Measurements from ENCODE around the gene PTPRH. TPM values are rescaled to one million over a fixed set of nuclear protein-coding genes. Genes with fewer than 3 reads are reported as not detected.

The PTPRH gene
- total RNA-seq, 5 donors from 2014 or later (not counting 1 experiment from before 2014, with no cell fraction given): 0.16 to 1.1 (median 0.51) TPM; not detected in 2

- peaks cover 0 to 49% of the 10 kb centered on the region in 2 experiments for H3K27me3 ChIP-seq (replicated peaks in 1 of 2; ENCODE audit: control insufficient read depth in 2 of 2, extremely low read depth in 1 of 2, insufficient read depth in 2 of 2, low read length in 1 of 2)
- H3K36me3 ChIP-seq (ENCODE audit: control insufficient read depth in 2 of 2, extremely low read depth in 1 of 2, insufficient read depth in 1 of 2, low read length in 1 of 2): no peaks in the 10 kb centered on the region
- CTCF ChIA-PET: interaction anchor here in 1 of 2 donors (0.5 kb wide), 1 partner anchor 480 kb away, joined by 3 read pairs; no protein-coding TSS in a partner anchor
- H3K36me3 Mint-ChIP-seq: no peaks in the 10 kb centered on the region
- peaks cover 0 to 5% of the 10 kb centered on the region in 2 experiments for H3K4me1 ChIP-seq (ENCODE audit: control insufficient read depth in 1 of 2, extremely low read depth in 1 of 2, insufficient read depth in 2 of 2, low read length in 2 of 2)
- H3K4me3 ChIP-seq (ENCODE audit: control insufficient read depth in 1 of 2, extremely low read depth in 1 of 2, low read length in 1 of 2): no peak overlapping the region
- no peak overlapping the region for H3K27ac Mint-ChIP-seq
- ATAC-seq (replicated peaks in 1 of 4): no peak
- H3K9me3 Mint-ChIP-seq: no peaks in the 10 kb centered on the region
- H3K4me1 Mint-ChIP-seq: peaks cover 6 to 11% (median 8%) of the 10 kb centered on the region in 3 donors
- POLR2A ChIA-PET: no interaction called here
- peaks cover 14 to 16% of the 10 kb centered on the region in 2 donors for H3K27me3 Mint-ChIP-seq
- no peak overlapping the region for H3K4me3 Mint-ChIP-seq
- no peak for DNase-seq
- H3K27ac ChIP-seq (ENCODE audit: low read length): no peak overlapping the region
- no peaks in the 10 kb centered on the region for H3K9me3 ChIP-seq
- WGBS (ENCODE audit: insufficient coverage): 68% methylated on average over 12 of the region's 12 CpGs
Observed at GRCh38 chr19:55193481-55193880, 15.8 kb downstream of the PTPRH start.

DNA sequence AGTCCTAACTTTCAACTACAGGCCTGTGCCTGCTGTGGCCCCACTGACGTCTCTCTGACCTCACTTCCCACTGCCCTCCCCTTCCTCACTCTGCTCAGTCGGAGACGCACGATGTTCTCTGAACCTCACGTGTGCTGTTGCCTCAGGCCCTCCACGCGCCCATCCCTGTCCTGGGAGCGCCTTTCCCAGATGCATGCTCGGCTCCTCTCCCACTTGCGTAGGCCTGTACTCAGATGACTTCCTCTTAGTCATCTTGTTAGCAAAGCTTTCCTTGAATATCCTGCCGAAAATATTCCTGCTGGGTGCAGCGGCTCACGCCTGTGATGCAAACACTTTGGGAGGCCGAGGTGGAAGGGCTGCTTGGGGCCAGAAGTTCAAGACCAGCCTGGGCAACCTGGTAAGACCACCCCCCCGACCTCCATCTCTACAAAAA is 19.9 kb downstream of the PTPRH start:
- Histone ChIP-seq H3K27me3 (replicated peaks in 1 of 2; ENCODE audit: control insufficient read depth in 2 of 2, extremely low read depth in 1 of 2, insufficient read depth in 2 of 2, low read length in 1 of 2) (peaks cover 0 to 53% of the 10 kb centered on the region in 2 experiments), H3K4me1 (ENCODE audit: control insufficient read depth in 1 of 2, extremely low read depth in 1 of 2, insufficient read depth in 2 of 2, low read length in 2 of 2) (peaks cover 0 to 5% of the 10 kb centered on the region in 2 experiments), H3K4me3 (ENCODE audit: control insufficient read depth in 1 of 2, extremely low read depth in 1 of 2, low read length in 1 of 2) (no peak overlapping the region), H3K27ac (ENCODE audit: low read length) (no peak overlapping the region), H3K9me3 (no peaks in the 10 kb centered on the region), H3K36me3 (ENCODE audit: control insufficient read depth in 2 of 2, extremely low read depth in 1 of 2, insufficient read depth in 1 of 2, low read length in 1 of 2) (no peaks in the 10 kb centered on the region)
- 83% methylated on average over 13 of the region's 15 CpGs for WGBS (ENCODE audit: insufficient coverage)
- Mint-ChIP-seq H3K9me3 (no peaks in the 10 kb centered on the region), H3K27me3 (peaks cover 15 to 26% of the 10 kb centered on the region in 2 donors), H3K4me3 (no peak overlapping the region), H3K4me1 (peaks cover 6 to 11% (median 9%) of the 10 kb centered on the region in 3 donors), H3K36me3 (no peaks in the 10 kb centered on the region), H3K27ac (no peak overlapping the region)
- no peak for ATAC-seq (replicated peaks in 1 of 4)
- CTCF ChIA-PET: no interaction called here
- no peak for DNase-seq
- POLR2A ChIA-PET: no interaction called here

DNA sequence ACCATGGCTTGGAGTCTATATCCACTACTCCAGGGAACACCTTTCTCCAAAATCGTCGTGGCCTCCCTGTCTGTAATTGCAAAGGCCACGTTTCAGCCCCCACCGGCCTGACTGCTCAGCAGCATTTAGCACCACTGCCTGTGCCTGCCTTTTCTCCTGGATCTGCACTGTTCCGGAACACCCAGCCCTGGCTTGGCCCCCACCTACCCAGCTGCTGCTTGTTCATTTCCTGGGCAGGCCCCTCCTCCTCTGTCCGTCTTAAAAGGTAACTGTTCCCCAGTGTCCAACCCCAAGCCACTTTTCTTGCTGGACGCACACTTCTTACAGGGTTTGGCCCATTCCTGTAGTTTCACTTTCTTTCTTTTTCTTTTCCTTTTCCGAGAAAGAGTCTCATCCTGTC is 20.7 kb downstream of the PTPRH start:
- Histone ChIP-seq H3K36me3 (ENCODE audit: control insufficient read depth in 2 of 2, extremely low read depth in 1 of 2, insufficient read depth in 1 of 2, low read length in 1 of 2) (no peaks in the 10 kb centered on the region), H3K9me3 (no peaks in the 10 kb centered on the region), H3K27ac (ENCODE audit: low read length) (no peak overlapping the region), H3K27me3 (replicated peaks in 1 of 2; ENCODE audit: control insufficient read depth in 2 of 2, extremely low read depth in 1 of 2, insufficient read depth in 2 of 2, low read length in 1 of 2) (peaks cover 0 to 54% of the 10 kb centered on the region in 2 experiments), H3K4me1 (ENCODE audit: control insufficient read depth in 1 of 2, extremely low read depth in 1 of 2, insufficient read depth in 2 of 2, low read length in 2 of 2) (peaks cover 0 to 5% of the 10 kb centered on the region in 2 experiments), H3K4me3 (ENCODE audit: control insufficient read depth in 1 of 2, extremely low read depth in 1 of 2, low read length in 1 of 2) (no peak overlapping the region)
- Mint-ChIP-seq H3K27me3 (peaks cover 11 to 32% of the 10 kb centered on the region in 2 donors), H3K9me3 (no peaks in the 10 kb centered on the region), H3K4me1 (peaks cover 6 to 11% (median 9%) of the 10 kb centered on the region in 3 donors), H3K27ac (no peak overlapping the region), H3K4me3 (peak overlapping the region in 2 of 3 donors; percentile 6 to 45), H3K36me3 (no peaks in the 10 kb centered on the region)
- POLR2A ChIA-PET: no interaction called here
- no peak for DNase-seq
- CTCF ChIA-PET: no interaction called here
- no peak for ATAC-seq (replicated peaks in 1 of 4)
- 38% methylated on average over 6 of the region's 8 CpGs for WGBS (ENCODE audit: insufficient coverage)

GRCh38 chr19:55186080-55186479 is 23.2 kb downstream of the PTPRH start:
- H3K27ac Mint-ChIP-seq: no peak overlapping the region
- Histone ChIP-seq H3K4me3 (ENCODE audit: control insufficient read depth in 1 of 2, extremely low read depth in 1 of 2, low read length in 1 of 2) (no peak overlapping the region), H3K27ac (ENCODE audit: low read length) (no peak overlapping the region), H3K4me1 (ENCODE audit: control insufficient read depth in 1 of 2, extremely low read depth in 1 of 2, insufficient read depth in 2 of 2, low read length in 2 of 2) (peaks cover 0 to 5% of the 10 kb centered on the region in 2 experiments), H3K9me3 (no peaks in the 10 kb centered on the region), H3K27me3 (replicated peaks in 1 of 2; ENCODE audit: control insufficient read depth in 2 of 2, extremely low read depth in 1 of 2, insufficient read depth in 2 of 2, low read length in 1 of 2) (peaks cover 0 to 62% of the 10 kb centered on the region in 2 experiments), H3K36me3 (ENCODE audit: control insufficient read depth in 2 of 2, extremely low read depth in 1 of 2, insufficient read depth in 1 of 2, low read length in 1 of 2) (no peaks in the 10 kb centered on the region)
- 78% methylated on average over 11 of the region's 12 CpGs for WGBS (ENCODE audit: insufficient coverage)
- DNase-seq: no peak
- H3K4me1 Mint-ChIP-seq: peaks cover 7 to 11% (median 9%) of the 10 kb centered on the region in 3 donors
- no peak for ATAC-seq (replicated peaks in 1 of 4)
- peaks cover 19 to 38% of the 10 kb centered on the region in 2 donors for H3K27me3 Mint-ChIP-seq
- ChIA-PET CTCF (no interaction called here), POLR2A (no interaction called here)
- no peak overlapping the region for H3K4me3 Mint-ChIP-seq
- H3K36me3 Mint-ChIP-seq: no peaks in the 10 kb centered on the region
- H3K9me3 Mint-ChIP-seq: no peaks in the 10 kb centered on the region

DNA sequence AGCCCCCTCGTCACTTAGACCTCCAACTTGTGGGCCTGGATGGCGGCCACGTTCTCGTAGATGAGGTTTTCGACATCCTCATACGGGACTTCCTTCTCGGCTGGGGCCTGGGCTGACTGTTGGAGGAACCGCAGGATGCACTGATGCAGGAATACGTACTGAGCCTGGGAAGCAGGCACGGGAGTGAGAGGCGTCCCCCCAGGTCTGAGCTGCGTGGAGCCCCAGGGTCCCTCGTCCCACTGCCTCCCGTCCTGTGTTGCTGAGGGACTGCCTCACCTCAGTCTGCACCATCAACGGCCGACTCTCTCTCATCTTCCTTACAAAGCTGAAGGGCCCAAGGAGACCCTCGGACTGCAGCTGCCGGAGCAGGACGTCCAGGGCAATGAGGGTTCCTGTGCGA is 27.6 kb downstream of the PTPRH start:
- H3K27me3 Mint-ChIP-seq: peaks cover 37 to 70% of the 10 kb centered on the region in 2 donors
- Histone ChIP-seq H3K4me1 (ENCODE audit: control insufficient read depth in 1 of 2, extremely low read depth in 1 of 2, insufficient read depth in 2 of 2, low read length in 2 of 2) (peaks cover 0 to 26% of the 10 kb centered on the region in 2 experiments), H3K27me3 (replicated peaks in 1 of 2; ENCODE audit: control insufficient read depth in 2 of 2, extremely low read depth in 1 of 2, insufficient read depth in 2 of 2, low read length in 1 of 2) (peaks cover 0 to 92% of the 10 kb centered on the region in 2 experiments), H3K36me3 (ENCODE audit: control insufficient read depth in 2 of 2, extremely low read depth in 1 of 2, insufficient read depth in 1 of 2, low read length in 1 of 2) (no peaks in the 10 kb centered on the region), H3K27ac (ENCODE audit: low read length) (no peak overlapping the region), H3K9me3 (no peaks in the 10 kb centered on the region), H3K4me3 (ENCODE audit: control insufficient read depth in 1 of 2, extremely low read depth in 1 of 2, low read length in 1 of 2) (no peak overlapping the region)
- ChIA-PET POLR2A (no interaction called here), CTCF (no interaction called here)
- WGBS (ENCODE audit: insufficient coverage): 66% methylated on average over 12 of the region's 20 CpGs
- H3K4me1 Mint-ChIP-seq: peaks cover 16 to 25% (median 23%) of the 10 kb centered on the region in 3 donors
- H3K4me3 Mint-ChIP-seq: no peak overlapping the region
- ATAC-seq (replicated peaks in 1 of 4) (no peak), DNase-seq (no peak)
- no peaks in the 10 kb centered on the region for H3K36me3 Mint-ChIP-seq
- H3K27ac Mint-ChIP-seq: no peak overlapping the region
- no peaks in the 10 kb centered on the region for H3K9me3 Mint-ChIP-seq

DNA sequence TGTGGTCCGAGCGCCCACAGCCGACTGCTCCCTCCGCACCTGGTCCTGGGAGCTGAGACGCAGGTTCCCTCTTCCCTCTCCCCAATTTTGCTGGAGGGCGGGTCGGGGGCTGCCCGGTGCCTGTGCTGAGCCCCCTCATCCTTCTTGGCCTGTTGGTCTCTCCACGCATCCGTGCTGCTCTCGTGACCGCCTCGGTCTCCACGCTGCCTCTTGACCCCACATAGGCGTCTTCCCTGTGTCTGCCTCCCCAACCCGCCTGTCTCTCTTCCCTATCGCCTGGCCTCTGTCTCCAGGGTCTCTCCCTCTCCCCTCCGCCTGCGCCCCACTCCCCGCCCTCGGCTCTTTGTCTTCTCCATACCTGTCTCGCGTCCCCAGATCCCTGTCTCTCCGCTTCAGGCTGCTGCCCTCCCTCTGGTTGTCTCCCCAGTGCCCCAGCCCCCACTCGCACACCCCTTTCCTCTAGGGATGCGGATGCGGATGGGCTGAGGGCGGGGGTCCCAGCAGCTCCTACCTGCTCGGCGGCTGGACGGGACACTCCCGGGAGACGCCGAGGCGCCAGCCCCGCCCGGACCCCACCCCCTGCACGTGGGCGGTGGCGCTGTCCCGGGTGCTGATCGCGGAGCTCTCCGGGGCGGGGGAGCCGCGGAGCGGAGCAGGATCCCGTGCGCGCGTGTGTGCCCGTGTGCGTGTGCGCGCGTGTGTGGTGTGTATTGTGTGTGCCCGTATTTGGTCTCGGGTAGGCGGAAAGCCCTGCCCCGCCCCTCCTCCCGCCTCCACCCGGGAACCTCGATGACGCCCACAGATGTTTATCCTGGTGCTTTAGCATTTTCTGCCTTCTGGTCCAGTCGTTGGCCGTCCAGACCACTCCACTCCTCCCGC is 29.5 kb downstream of the PTPRH start, which contains the start of gene SYT5:
Gene SYT5, minus strand, starts transcription at position 684 of the 879 bp plus-strand sequence. CDS start 1,248 bp downstream, outside the sequence.
- H3K27ac ChIP-seq (ENCODE audit: low read length): peak within 1 kb of the TSS; percentile 49
- POLR2A ChIA-PET: interaction anchor here in 1 of 2 donors (0.5 kb wide), 1 partner anchor 17 kb away, joined by 7 read pairs; no protein-coding TSS in a partner anchor

More for the DNA sequence above, 29.5 kb downstream of the PTPRH start, which contains the start of gene SYT5:
- Mint-ChIP-seq H3K9me3 (no peaks in the 10 kb centered on the region), H3K4me1 (peaks cover 16 to 25% (median 23%) of the 10 kb centered on the region in 3 donors), H3K4me3 (peak within 1 kb of the TSS; percentile 62 to 81 (median 74)), H3K27me3 (peaks cover 40 to 78% of the 10 kb centered on the region in 2 donors), H3K27ac (peak within 1 kb of the TSS in 1 of 2 donors; percentile 15), H3K36me3 (no peaks in the 10 kb centered on the region)
- H3K4me3 ChIP-seq (ENCODE audit: control insufficient read depth in 1 of 2, extremely low read depth in 1 of 2, low read length in 1 of 2): peak within 1 kb of the TSS; percentile 43 to 58
- H3K9me3 ChIP-seq: no peaks in the 10 kb centered on the region
- CTCF ChIA-PET: no interaction called here
- H3K4me1 ChIP-seq (ENCODE audit: control insufficient read depth in 1 of 2, extremely low read depth in 1 of 2, insufficient read depth in 2 of 2, low read length in 2 of 2): peaks cover 0 to 27% of the 10 kb centered on the region in 2 experiments
- H3K27me3 ChIP-seq (replicated peaks in 1 of 2; ENCODE audit: control insufficient read depth in 2 of 2, extremely low read depth in 1 of 2, insufficient read depth in 2 of 2, low read length in 1 of 2): peaks cover 3 to 90% of the 10 kb centered on the region in 2 experiments
- DNase-seq: peak in 33 of 35 experiments; percentile 21 to 77 (median 51)
- 3% methylated on average over 52 of the region's 68 CpGs for WGBS (ENCODE audit: insufficient coverage)
- no peaks in the 10 kb centered on the region for H3K36me3 ChIP-seq (ENCODE audit: control insufficient read depth in 2 of 2, extremely low read depth in 1 of 2, insufficient read depth in 1 of 2, low read length in 1 of 2)
- ATAC-seq (replicated peaks in 1 of 4): peak; percentile 36 to 66 (median 60)

All from T-cell (primary cell).